GM21381 (cell line): Measurements from ENCODE around the gene SOD3.

Experiments
- ATAC-seq: cut with Tn5 transposase; IDR thresholded peaks from one replicate; pipeline ENCODE4 v1.9.1; 2021; ENCODE audit warnings: mild to moderate bottlenecking, moderate library complexity; ENCODE audit not compliant: unreplicated experiment

The SOD3 gene, protein sequence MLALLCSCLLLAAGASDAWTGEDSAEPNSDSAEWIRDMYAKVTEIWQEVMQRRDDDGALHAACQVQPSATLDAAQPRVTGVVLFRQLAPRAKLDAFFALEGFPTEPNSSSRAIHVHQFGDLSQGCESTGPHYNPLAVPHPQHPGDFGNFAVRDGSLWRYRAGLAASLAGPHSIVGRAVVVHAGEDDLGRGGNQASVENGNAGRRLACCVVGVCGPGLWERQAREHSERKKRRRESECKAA

DNA sequence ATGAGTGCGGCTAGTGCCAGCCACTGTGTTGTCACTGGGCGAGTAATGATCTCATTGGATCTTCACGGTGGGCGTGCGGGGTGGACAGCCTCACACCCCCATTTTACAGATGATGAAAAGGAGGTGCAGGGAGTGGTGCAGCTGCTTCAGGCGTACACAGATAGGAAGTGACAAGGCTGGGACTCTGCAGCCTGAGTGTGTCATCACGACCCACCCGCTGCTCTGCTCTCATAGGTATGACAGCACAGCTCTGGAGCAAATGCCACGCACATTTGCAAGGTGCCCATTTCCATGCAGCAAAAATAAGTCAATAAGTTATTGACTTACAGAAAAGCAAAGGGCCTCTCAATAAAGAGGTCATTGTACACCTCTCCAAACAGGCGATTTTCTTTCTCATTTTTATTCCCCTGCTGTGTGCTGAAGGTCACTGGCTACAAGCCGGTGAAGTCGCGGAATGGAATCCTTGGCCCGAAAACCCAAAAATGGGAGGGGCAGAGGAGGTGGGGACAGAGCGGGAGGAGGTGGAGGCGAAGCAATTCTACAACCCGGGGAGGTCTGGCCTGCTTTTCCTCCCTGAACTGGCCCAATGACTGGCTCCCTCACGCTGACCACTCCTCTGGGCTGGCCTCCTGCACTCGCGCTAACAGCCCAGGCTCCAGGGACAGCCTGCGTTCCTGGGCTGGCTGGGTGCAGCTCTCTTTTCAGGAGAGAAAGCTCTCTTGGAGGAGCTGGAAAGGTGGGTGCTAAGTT lies at the start of gene SOD3:
Gene SOD3, plus strand, starts transcription at position 658 of the 750 bp plus-strand sequence. CDS start 3,949 bp downstream, outside the sequence.
- no peak for ATAC-seq

DNA sequence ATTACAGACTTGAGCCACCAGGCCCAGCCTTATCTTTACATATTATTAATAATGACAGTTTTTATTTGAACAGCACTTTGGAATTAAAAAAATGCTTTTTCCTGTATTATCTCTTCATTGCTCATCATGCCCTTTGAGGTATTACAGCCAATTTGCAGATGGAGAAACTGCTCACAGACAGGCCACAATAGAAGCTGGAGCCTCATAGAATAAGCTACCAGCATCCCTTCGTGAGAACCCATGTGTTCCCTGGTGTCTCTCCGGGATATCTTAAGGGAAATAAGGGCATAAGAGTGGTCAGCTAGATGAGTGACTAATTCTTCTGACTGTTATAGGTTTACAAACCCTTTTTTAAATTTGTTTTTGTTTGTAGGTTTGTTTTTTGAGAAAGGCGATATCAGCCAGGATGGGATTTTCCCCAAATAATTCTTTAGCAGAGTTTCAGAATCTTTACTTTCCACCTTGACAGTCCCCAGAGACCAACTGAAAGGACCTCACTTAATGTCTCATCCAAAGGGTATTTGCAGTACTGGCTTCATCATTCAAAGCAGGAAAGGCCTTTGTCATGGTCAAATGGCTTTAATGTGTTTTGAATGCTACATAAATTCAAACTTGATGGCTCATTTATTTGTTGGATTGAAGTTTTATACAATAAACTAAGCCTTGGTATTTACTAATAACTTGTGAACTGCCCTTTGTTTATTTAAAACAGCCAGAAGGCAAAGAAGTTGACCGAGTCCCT lies 48.0 kb upstream of the SOD3 start:
- no peak for ATAC-seq

DNA sequence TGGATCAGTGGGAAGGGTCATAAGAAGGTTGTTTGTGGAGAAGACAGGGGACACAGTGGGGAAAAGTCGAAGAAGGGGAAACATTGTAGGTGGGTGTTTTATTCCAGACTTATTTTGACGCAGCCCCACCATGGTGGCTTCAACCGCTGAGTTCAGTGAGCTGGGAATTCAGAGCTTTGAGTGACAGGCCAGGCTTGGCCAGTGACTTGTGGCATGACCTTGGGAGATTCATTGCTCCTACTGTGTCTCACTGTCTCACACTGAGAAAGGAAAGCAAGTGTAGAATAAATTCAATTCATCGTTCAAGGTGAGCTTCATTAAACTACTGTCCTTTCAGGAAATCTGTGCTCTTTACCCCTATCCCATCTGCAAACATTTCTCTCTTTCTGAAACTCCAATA lies 47.4 kb upstream of the SOD3 start:
- ATAC-seq = no peak

DNA sequence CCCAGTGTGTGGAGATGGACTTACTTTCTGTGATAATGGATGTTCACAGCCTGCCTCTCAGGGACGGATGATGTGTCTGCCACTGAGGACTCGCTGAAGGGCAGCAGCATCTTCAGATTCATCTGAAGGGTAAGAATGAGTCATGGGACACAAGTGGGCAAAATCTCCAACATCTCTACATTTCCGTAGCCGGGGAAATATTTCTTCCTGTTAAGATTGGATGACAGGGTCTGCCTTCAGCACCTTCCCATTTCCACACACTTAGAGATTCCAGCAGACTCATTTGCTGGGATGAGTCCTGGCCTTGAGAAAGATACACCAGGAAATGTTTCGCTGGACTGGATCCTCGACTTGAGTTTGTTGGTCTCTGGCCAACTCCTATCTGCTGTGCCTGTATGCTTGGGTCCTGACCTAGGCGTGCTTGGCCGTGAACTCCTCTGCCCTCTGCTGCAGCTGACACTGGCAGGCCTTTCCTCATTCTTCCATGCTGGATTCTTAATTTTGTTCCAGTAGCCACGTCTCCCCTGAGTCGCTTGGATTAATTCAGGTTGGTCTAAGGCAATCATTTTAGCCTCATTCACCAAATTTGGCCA lies 46.5 kb upstream of the SOD3 start:
- no peak for ATAC-seq

DNA sequence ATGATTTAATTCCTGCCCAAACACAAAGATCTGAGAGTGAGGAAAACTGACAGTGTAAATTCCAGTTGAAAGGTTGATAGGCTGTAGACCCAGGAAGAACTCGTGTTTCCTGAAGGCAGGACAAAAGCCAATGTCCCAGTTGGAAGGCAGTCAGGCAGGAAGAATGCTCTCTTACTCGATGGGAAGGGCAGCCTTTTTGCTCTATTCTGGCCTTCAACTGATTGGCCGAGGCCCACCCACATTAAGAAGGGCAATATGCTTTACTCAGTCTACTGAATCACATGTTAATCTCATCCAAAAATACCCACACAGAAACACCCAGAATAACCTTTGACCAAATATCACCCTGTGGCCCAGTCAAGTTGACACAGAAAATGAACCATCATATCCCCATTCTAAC lies 45.3 kb upstream of the SOD3 start:
- no peak for ATAC-seq

DNA sequence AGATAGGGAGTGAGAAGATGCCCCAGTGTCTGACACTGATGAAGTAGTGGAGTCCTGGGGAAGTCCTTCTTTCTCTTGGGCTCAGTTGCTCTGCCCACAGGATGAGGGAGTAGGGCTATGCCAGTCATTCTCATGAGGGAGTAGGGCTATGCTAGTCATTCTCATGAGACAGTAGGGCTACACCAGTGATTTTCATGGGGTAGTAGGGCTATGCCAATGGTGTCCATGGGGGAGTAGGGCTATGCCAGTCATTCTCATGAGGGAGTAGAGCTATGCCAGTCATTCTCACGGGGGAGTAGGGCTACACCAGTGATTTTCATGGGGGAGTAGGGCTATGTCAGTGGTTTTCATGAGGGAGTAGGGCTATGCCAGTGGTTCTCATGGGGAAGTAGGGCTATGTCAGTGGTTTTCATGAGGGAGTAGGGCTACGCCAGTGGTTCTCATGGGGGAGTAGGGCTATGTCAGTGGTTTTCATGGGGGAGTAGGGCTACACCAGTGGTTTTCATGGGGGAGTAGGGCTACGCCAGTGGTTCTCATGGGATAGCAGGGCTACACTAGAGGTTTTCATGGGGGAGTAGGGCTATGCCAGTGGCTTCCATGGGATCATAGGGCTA lies 43.3 kb upstream of the SOD3 start:
- ATAC-seq = no peak

DNA sequence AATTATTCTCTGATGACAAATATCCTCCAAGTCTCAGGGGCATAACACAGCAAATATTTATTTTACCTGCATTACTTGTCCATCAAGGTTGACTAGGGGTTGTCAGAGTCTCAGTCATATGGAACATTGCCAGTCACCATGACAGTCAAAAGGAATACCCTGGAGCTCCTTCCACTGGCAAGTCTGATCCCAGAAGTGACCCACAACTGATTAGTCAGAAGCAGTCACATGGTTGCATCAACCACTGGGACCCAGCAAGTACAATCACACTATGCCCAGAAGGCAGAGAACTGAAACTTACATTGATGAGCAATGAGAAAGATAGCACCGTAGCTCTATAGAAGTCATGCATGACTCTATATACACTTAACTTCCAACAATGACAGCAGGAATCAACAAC lies 41.9 kb upstream of the SOD3 start:
- no peak for ATAC-seq

DNA sequence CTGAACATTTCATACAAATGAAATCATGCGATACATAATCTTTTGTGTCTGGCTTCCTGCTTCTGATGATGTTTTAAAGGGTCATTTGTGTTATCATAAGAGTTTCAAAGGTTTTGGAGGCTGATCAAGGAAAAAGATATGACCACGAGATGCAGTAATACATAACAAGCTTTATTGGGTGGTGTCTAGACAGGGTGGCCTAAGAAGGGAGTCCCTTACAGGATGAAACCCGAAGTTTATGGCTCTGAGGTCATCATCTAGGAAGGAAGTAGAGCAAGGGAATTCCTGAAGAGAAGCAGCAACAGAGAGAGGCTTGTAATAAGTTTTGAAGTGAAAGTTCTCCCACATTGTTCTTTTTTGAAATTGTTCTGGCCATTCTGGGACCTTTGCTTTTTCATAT lies 40.8 kb upstream of the SOD3 start:
- ATAC-seq = no peak

DNA sequence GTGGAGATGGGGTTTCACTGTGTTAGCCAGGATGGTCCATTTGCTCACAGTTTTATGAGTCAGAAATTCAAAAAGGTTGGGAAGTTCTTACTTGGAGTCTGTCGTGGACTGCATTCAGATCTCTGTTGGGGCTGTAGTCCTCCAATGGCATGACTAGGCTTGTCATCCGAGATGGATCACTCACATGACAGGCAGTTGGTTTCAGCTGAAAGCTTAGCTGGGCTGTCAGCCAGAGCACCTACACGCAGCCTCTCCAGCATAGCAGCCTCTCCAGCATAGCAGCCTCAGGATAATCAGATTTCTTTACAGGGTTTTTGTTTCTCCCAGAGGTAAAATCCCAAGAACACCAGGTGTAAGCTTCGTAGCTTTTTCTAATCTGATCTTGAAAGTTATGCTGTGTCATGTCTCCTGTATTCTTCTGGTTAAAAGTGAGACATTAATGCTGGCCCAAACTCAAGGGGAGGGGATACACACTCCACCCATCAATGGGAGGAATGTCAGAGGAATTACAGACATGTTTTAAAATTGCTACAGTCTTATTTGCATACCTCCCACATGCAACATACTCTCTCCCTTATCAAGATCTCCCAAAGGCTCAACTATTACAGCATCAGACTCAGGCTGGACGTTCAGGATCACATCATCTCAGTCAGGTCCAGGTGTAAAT lies 31.6 kb upstream of the SOD3 start:
- ATAC-seq = no peak

DNA sequence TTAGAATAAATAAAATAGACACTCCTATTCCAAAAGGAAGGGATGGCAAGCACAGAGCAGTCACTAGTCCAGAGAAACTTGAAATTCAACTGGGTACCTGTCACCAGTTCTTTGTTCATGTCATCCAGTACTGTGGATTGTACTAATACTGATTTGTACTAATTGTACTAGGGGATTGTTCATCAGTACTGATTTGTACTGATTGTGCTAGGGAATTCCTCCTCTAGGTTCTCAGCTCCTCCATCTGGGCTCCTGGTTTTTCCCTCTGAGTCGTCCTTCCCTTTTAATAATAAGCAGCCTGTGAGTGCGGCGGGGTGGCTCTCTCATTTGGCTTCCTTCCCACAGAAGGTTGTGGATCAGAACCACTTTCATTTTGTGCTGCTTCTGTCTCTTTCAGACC lies 31.0 kb upstream of the SOD3 start:
- no peak for ATAC-seq

DNA sequence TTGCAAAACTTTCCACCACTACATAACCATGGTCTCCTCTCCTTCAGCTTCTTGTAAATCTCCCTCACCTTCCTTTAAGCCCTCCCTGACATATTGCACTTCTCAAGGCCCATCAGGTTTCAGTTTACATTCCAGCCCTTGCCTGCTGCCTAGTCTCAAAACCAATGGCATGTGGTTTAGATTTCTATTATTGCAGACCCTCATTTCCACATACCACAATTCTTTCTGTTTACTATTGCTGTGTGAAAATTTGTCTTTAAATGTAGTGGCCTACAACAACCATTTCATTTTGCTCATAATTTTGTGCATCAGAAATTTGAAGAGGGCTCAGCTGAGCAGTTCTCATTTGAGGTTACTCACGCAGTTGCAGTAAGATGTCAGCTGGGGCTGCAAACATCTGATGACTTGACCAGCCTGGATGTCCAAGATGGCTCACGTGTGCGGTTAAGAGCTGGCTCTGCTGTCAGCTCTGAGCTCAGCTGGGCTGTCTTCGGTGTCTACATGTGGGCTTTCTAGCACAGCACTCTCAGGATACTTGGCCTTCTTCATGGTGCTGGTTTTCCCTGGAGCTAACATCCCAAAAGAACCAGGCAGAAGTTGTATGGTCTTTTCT lies 29.9 kb upstream of the SOD3 start:
- no peak for ATAC-seq

DNA sequence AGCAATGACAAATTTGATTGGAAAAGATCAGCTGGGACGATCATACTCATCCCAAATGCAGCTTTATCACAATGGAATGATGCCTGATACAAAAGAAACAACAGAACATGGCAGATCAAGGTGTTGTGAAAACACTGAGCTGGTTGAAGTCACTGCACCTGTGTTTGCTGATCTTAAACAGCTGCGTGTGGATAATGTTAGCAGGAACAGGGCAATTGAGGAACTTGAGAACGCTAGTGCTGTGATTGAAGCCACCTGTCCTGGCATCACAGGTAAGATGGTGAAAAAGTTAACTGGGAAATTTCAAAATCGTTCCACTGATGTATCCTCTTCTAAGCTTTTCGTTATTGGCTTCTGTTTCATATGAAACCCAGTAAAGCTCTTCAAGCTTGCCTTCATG lies 27.4 kb upstream of the SOD3 start:
- ATAC-seq = peak; percentile 4

DNA sequence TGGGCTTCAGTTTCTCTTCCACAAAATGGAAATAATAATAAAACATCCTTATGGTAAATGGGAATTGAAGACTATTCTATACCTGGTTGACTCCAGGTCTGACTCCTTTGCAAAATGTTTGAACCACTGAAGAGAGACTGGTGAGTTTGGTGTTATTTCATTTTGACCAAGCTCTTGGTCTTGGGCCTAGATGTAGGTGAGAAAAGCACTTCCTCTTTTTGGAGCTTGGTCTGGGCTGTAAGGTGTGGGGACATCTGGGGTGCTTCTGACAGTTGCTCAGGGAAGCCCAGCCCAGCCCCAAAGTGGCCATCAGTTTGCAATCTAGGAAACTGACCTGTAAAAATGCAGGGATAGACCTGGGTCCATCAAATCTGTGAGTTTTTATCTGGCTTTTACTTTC lies 26.8 kb upstream of the SOD3 start:
- ATAC-seq = peak; percentile 82

DNA sequence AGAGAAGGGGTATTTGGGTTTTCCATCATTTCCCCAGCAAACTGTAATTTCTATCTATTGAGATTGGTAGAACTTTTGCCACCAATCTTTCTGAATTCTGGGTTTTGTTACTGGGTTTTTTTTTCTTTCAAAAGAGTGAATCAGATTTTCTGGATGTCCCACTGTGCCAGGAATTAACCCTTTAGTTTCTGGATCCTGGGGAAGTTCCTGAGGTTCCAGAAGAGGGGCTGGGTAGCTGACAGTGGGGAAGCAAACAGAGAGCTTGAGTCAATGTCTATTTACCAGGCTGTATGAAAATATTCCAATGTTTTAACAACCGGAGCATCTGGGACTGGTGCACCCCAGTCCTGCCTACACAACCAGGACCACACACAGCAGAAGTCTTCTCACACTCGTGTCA lies 25.8 kb upstream of the SOD3 start:
- ATAC-seq = peak; percentile 16

DNA sequence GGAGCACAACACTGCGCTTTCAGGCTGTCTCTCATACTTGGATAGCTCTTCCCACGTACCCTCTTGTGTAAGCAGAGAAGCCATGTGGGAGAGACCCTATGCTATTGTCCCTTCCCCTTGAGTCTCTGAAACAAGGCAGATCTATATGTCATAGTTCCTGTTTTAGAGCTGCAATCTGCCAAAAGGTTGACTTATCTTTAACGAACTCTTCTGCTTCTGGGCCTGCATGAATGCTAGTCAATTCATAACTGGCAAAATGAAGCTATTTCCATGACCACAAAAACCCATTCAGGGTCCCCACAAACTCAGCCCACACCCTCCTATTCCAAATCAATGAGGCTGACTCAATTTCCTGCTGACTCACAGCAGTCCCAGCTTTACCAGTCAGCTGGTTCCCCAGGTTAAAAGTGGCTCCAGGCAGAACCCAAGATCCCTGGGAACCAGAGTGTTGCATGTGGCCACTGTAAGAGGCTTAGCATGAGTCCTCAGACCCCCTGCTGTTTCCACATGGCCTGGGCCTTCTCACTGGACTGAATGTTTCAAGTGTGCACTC lies 25.3 kb upstream of the SOD3 start:
- ATAC-seq = peak; percentile 67

DNA sequence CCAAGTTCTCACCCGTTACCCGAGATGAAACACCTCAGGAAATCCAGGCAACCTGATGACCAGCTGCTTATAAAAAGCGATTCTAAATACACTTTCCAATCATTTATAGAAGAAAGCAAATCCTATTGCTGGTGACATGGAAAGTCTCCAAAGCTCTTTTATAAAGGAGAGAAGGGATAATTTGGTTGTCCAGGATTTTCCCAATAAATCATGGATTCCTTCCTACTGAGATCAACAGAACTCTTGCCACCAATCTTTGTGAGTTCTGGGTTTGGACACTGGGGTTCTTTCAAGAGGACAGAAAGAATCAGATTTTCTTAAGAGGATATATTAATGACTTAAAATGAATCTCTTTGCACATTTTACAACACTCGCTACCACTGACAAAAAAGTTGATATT lies 24.7 kb upstream of the SOD3 start:
- ATAC-seq = no peak

DNA sequence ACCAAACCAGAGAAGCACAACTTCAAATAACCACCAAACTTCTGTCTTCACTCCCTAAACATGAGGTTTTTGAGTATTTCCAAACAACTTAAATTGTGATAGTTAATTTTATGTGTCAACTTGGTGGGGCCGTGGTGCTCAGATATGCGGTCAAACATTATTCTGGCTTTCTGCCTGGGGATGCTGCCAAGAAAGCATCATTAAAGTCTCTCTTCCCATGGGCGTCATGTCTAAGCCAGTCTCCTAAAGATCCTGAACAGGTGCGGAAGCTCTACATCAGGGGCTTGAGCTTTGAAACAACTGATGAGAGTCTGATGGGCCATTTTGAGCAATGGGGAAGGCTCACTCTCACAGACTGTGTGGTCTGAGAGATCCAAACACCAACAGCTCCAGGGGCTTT lies 24.1 kb upstream of the SOD3 start:
- no peak for ATAC-seq

DNA sequence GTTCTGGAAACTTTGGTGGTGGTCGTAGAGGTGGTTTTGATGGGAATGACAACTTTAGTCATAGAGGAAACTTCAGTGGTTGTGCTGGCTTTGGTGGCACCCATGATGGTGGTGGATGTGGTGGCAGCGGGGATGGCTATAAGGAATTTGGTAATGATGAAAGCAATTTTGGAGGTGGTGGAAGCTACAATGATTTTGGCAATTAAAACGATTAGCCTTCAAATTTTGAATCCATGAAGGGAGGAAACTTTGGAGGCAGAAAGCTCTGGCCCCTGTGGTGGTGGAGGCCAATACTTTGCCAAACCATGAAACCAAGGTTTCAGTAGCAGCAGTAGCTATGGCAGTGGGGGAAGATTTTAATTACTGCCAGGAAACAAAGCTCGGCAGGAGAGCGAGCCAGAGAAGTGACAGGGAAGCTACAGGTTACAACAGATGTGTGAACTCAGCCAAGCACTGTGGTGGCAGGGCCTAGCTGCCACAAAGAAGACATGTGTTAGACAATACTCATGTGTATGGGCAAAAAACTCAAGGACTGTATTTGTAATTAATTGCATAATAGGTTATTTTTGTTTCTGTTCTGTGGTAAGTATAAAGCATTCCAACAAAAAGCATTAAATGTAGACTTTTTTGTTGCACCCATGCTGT lies 23.2 kb upstream of the SOD3 start:
- ATAC-seq = no peak

DNA sequence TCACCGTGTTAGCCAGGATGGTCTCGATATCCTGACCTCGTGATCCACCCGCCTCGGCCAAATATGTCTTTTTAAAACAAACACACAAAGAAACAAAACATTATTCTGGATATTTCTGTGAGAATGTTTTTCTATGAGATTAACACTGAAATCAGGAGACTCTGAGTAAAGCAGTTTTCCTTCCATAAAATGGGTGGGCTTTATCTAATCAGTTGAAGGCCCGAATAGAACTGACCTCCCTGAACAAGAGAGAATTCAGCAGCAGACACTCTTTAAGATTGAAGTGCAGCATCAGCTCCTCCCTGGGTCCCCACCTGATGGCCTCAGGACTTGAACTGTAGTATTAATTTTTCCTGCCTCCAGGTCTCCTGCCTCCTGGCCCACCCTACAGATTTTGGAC lies 22.4 kb upstream of the SOD3 start:
- ATAC-seq = no peak
